RWPE2 (cell line): ENCODE results near the gene SPDYE4.

Source experiments
- ATAC-seq: fragments of 200-7000 bp; cut with Tn5 transposase; 3 replicates; pipeline ENCODE4 v1.9.1; 2021; ENCODE audit warnings: low read depth
- DNase-seq: peaks from one replicate; pipeline ENCODE4 v3.0.0-alpha.2; 2020; ENCODE audit warnings: low spot score
- H3K27ac ChIP-seq: fragments of 450-650 bp; 2 replicates; pipeline ENCODE4 v1.5.1; 2017; ENCODE audit warnings: mild to moderate bottlenecking; ENCODE audit not compliant: poor library complexity, severe bottlenecking
- H3K27me3 ChIP-seq: fragments of 250-450 bp; sonication (Bioruptor Pico); 2 replicates; pipeline ENCODE4 v1.5.1; 2021; ENCODE audit warnings: mild to moderate bottlenecking, moderate library complexity; ENCODE audit not compliant: insufficient read depth, poor library complexity, severe bottlenecking
- H3K36me3 ChIP-seq: fragments of 250-450 bp; sonication (Bioruptor Pico); 2 replicates; pipeline ENCODE4 v1.5.1; 2020; ENCODE audit warnings: low read depth, mild to moderate bottlenecking, moderate library complexity
- H3K4me1 ChIP-seq: fragments of 250-450 bp; sonication (Bioruptor Pico); 2 replicates; pipeline ENCODE4 v1.5.1; 2021; ENCODE audit warnings: mild to moderate bottlenecking, moderate library complexity; ENCODE audit not compliant: insufficient read depth, poor library complexity, severe bottlenecking
- H3K4me3 ChIP-seq: fragments of 250-450 bp; sonication (Bioruptor Pico); 2 replicates; pipeline ENCODE4 v1.5.1; 2021; ENCODE audit warnings: mild to moderate bottlenecking, moderate library complexity; ENCODE audit not compliant: severe bottlenecking
- H3K9me3 ChIP-seq: fragments of 250-450 bp; sonication (Bioruptor Pico); 2 replicates; pipeline ENCODE4 v1.5.1; 2021; ENCODE audit warnings: mild to moderate bottlenecking, moderate library complexity; ENCODE audit not compliant: severe bottlenecking
- TF ChIP-seq, protein P1 (sequence below): fragments of 450-650 bp; IDR thresholded peaks from one replicate; pipeline ENCODE4 v1.5.1; 2017; ENCODE audit warnings: mild to moderate bottlenecking, moderate library complexity; ENCODE audit not compliant: poor library complexity, severe bottlenecking

SPDYE4 gene

DNA sequence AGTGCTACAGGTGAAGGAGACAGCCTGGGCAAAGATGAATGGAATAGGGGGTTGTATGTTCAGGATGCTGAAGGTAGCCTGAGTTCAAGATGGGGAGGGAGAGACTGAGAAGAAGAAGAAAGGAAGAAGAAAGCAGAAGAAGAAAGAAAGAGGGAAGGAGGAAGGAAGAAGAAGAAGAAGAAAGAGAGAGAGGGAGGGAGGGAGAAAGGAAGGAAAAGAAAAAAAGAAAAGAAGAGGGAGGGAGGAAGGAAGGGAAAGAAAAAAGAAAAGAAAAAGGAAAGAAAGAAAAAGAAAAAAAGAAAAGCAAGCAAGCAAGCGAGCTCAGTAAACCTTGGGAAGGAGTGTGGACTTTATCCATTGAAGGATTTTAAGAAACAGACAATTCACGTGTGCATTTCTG lies 21.6 kb downstream of the SPDYE4 start:
- Histone ChIP-seq H3K36me3 (no peaks in the 10 kb centered on the region), H3K27ac (no peak overlapping the region), H3K9me3 (no peaks in the 10 kb centered on the region), H3K4me3 (no peak overlapping the region), H3K4me1 (no peaks in the 10 kb centered on the region), H3K27me3 (peaks cover 3% of the 10 kb centered on the region)
- no peak for ATAC-seq
- no peak for DNase-seq
- TF ChIP-seq, protein P1, sequence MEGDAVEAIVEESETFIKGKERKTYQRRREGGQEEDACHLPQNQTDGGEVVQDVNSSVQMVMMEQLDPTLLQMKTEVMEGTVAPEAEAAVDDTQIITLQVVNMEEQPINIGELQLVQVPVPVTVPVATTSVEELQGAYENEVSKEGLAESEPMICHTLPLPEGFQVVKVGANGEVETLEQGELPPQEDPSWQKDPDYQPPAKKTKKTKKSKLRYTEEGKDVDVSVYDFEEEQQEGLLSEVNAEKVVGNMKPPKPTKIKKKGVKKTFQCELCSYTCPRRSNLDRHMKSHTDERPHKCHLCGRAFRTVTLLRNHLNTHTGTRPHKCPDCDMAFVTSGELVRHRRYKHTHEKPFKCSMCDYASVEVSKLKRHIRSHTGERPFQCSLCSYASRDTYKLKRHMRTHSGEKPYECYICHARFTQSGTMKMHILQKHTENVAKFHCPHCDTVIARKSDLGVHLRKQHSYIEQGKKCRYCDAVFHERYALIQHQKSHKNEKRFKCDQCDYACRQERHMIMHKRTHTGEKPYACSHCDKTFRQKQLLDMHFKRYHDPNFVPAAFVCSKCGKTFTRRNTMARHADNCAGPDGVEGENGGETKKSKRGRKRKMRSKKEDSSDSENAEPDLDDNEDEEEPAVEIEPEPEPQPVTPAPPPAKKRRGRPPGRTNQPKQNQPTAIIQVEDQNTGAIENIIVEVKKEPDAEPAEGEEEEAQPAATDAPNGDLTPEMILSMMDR: no peak

DNA sequence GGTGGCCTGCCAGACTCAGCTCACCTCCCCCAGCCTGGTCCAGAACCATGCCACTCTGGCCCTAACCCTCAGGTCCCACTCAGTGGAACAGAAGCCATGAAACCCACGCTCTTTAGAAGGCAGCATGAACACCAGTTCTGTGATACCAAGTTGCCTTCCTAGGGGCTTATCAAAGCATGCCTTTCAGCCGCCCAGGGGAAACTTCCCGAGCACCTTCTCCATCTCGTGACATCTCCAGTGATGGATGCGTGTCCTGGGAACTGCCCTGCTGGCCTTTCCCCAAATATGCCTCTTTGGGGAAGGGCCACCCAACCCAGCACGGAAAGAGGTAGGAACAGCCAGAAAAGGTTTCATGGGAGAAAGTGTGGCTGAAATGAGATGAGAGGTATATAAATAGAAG lies 22.0 kb downstream of the SPDYE4 start:
- no peak for ATAC-seq
- no peaks in the 10 kb centered on the region for H3K36me3 ChIP-seq
- no peak overlapping the region for H3K4me3 ChIP-seq
- peaks cover 3% of the 10 kb centered on the region for H3K27me3 ChIP-seq
- H3K9me3 ChIP-seq: no peaks in the 10 kb centered on the region
- TF ChIP-seq, protein P1: no peak
- no peaks in the 10 kb centered on the region for H3K4me1 ChIP-seq
- no peak for DNase-seq
- H3K27ac ChIP-seq: no peak overlapping the region

DNA sequence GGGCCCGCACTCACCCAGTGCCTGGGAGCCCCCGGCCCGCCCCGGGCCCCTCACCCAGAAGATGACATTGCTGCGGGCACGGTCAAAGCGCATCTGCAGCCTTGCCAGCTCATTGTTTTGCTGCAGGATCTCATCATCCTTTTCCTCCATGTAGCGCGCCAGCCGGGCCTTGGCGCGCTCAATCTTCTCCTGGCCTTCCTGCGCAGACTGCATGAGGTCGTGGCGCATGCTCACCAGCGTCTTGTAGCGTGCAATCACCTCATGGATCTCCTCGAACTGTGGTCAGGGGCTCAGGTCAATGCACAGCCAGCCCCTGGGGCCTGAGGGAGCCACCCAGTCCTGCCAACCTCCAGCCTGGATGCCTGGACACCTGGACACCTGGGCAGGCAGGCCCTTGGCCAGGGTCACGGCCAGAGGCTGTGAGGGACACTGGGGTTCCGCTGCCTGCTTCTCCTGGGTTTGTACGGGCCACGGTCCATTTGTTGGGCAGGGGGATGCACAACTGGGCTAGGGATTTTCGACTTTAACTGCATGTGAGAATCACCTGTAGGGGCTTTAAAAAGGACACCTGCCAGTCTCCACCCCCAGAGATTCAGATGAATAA lies 22.9 kb downstream of the SPDYE4 start:
- Histone ChIP-seq H3K27me3 (peaks cover 3% of the 10 kb centered on the region), H3K27ac (no peak overlapping the region), H3K36me3 (no peaks in the 10 kb centered on the region), H3K9me3 (no peaks in the 10 kb centered on the region), H3K4me1 (no peaks in the 10 kb centered on the region), H3K4me3 (no peak overlapping the region)
- DNase-seq (no peak), ATAC-seq (no peak)
- TF ChIP-seq, protein P1: no peak

DNA sequence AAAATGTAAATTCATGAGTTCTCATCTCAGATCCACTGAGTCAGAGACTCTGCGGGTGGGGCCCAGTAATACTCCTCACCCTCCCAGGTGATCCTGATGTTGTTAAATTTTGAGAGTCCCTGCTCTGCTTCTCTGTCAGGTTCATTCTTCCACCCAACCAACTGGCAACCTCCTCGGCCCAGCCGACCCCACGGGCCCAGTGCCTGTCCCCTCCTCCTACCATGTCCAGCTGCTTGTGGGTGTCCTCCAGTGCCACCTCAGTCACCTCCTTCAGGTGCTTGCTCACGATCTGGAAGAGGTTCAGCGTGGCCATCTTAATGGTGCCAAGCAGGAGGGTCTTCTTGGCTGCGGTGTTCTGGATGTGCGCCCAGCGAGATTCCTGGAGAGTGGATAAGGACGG lies 23.5 kb downstream of the SPDYE4 start:
- H3K4me3 ChIP-seq: no peak overlapping the region
- no peak for ATAC-seq
- peaks cover 3% of the 10 kb centered on the region for H3K27me3 ChIP-seq
- H3K9me3 ChIP-seq: no peaks in the 10 kb centered on the region
- H3K4me1 ChIP-seq: no peaks in the 10 kb centered on the region
- no peak for DNase-seq
- H3K36me3 ChIP-seq: no peaks in the 10 kb centered on the region
- no peak overlapping the region for H3K27ac ChIP-seq
- TF ChIP-seq, protein P1: no peak

DNA sequence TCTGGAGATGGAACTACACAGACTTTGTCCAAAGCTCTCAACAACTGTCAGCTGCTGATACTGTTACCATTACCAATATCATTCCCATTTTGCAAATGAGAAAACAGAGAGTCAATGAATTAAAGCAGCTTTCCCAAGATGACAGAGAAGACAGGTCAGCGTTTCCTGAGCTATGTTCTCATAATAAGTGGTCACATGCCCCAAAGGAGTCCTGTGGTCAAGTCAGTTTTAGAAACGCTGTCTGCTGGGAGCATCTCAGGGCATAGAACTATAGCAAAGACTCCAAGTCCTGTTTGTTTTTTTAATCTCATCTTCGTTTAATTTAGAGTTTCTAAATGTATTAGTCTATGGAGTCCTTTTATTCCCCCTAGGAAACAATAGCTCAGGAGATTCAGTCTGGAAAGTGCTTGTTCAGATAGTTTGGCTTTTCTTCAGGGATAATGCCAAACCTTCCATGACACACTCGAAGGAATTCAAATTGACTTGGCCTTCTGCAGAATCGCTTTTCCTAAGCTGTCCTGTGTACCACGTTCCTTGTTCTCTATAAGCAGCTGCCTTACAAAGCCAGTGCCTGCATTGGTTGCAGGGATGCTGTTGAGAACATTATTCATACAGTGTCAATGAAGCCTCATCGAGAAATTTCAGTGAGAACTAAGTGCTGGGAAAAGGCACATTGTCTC lies 25.8 kb downstream of the SPDYE4 start:
- H3K9me3 ChIP-seq: no peaks in the 10 kb centered on the region
- H3K27me3 ChIP-seq: no peaks in the 10 kb centered on the region
- no peak overlapping the region for H3K4me3 ChIP-seq
- H3K36me3 ChIP-seq: no peaks in the 10 kb centered on the region
- H3K27ac ChIP-seq: no peak overlapping the region
- no peak for ATAC-seq
- no peaks in the 10 kb centered on the region for H3K4me1 ChIP-seq
- no peak for DNase-seq
- TF ChIP-seq, protein P1: no peak
